Liver (tissue), 9 donors: ENCODE data around the gene PNRC1. TPM values are rescaled to one million over a fixed set of nuclear protein-coding genes. Genes with fewer than 3 reads are reported as not detected.

Experiments
- DNase-seq: peaks from one replicate; pipeline ENCODE4 v3.0.0-alpha.2; 2017; ENCODE audit warnings: low spot score
- H3K27ac ChIP-seq, 2 donors: one replicate each; pipeline ENCODE4 v1.7.0; 2013; ENCODE audit warnings: inconsistent platforms in 2 of 2, low read length in 2 of 2, control low read depth in 1 of 2, low read depth in 1 of 2, mild to moderate bottlenecking in 1 of 2
- H3K27me3 ChIP-seq, 4 donors: one replicate each; pipeline versions ENCODE4 v1.6.1 to v1.7.0; 2013; ENCODE audit warnings: low read length in 3 of 4, inconsistent platforms in 1 of 4, mild to moderate bottlenecking in 1 of 4, moderate library complexity in 1 of 4; ENCODE audit not compliant: control insufficient read depth in 4 of 4, insufficient read depth in 4 of 4
- H3K36me3 ChIP-seq, 4 donors: one replicate each; pipeline versions ENCODE4 v1.6.1 to v1.7.0; 2013; ENCODE audit warnings: low read length in 3 of 4, mild to moderate bottlenecking in 3 of 4, low read depth in 1 of 4, moderate library complexity in 1 of 4; ENCODE audit not compliant: control insufficient read depth in 4 of 4, insufficient read depth in 3 of 4
- H3K4me1 ChIP-seq, 4 donors: one replicate each; pipeline versions ENCODE4 v1.6.1 to v1.7.0; 2013; ENCODE audit warnings: low read length in 3 of 4, mild to moderate bottlenecking in 3 of 4, moderate library complexity in 1 of 4; ENCODE audit not compliant: control insufficient read depth in 4 of 4, insufficient read depth in 4 of 4
- H3K4me3 ChIP-seq, 3 donors: one replicate each; pipeline versions ENCODE4 v1.6.1 to v1.7.0; 2013; ENCODE audit warnings: low read length in 3 of 3, control low read depth in 1 of 3, low read depth in 1 of 3, mild to moderate bottlenecking in 1 of 3
- H3K9ac ChIP-seq, 2 donors: one replicate each; pipeline ENCODE4 v1.7.0; 2013; ENCODE audit warnings: low read length in 2 of 2, mild to moderate bottlenecking in 2 of 2, moderate library complexity in 2 of 2, control low read depth in 1 of 2, low read depth in 1 of 2
- H3K9me3 ChIP-seq, 4 donors: one replicate each; pipeline versions ENCODE4 v1.6.1 to v1.7.0; 2013; ENCODE audit warnings: low read length in 3 of 4; ENCODE audit not compliant: control insufficient read depth in 4 of 4
- EGR1 ChIP-seq, 2 donors: IDR thresholded peaks; 2 replicates each; pipeline ENCODE4 v1.6.1; 2016 to 2018; ENCODE audit warnings: antibody characterized with exemption in 2 of 2, low read depth in 2 of 2
- FOXA1 ChIP-seq: IDR thresholded peaks from 2 replicates; pipeline ENCODE4 v1.6.1; 2016; ENCODE audit warnings: antibody characterized with exemption
- FOXA2 ChIP-seq: IDR thresholded peaks from 2 replicates; pipeline ENCODE4 v1.6.1; 2016; ENCODE audit warnings: antibody characterized with exemption
- GABPA ChIP-seq, 2 donors: IDR thresholded peaks in 1 of 2; conservative IDR thresholded peaks in 1 of 2; 2 replicates each; pipeline ENCODE4 v1.6.1; 2016; ENCODE audit warnings: antibody characterized with exemption in 2 of 2, mild to moderate bottlenecking in 1 of 2, moderate library complexity in 1 of 2
- HNF4A ChIP-seq, 2 donors: conservative IDR thresholded peaks; 2 replicates each; pipeline ENCODE4 v1.6.1; 2016; ENCODE audit warnings: antibody characterized with exemption in 2 of 2, mild to moderate bottlenecking in 2 of 2
- HNF4G ChIP-seq: IDR thresholded peaks from 2 replicates; pipeline ENCODE4 v1.6.1; 2016; ENCODE audit warnings: antibody characterized with exemption
- JUND ChIP-seq, 2 donors: IDR thresholded peaks; 2 replicates each; pipeline ENCODE4 v1.6.1; 2016; ENCODE audit warnings: antibody characterized with exemption in 2 of 2
- NR2F2 ChIP-seq: IDR thresholded peaks from 2 replicates; pipeline ENCODE4 v1.6.1; 2016; ENCODE audit warnings: antibody characterized with exemption
- RAD21 ChIP-seq, 2 donors: IDR thresholded peaks; 2 replicates each; pipeline ENCODE4 v1.6.1; 2016; ENCODE audit warnings: antibody characterized with exemption in 2 of 2, mild to moderate bottlenecking in 2 of 2
- RXRA ChIP-seq, 2 donors: IDR thresholded peaks; 2 replicates each; pipeline ENCODE4 v1.6.1; 2017 to 2018; ENCODE audit warnings: antibody characterized with exemption in 2 of 2, mild to moderate bottlenecking in 1 of 2
- SP1 ChIP-seq: IDR thresholded peaks from 2 replicates; pipeline ENCODE4 v1.6.1; 2018; ENCODE audit warnings: antibody characterized with exemption, mild to moderate bottlenecking
- TAF1 ChIP-seq: conservative IDR thresholded peaks from 2 replicates; pipeline ENCODE4 v1.6.1; 2016; ENCODE audit warnings: antibody characterized with exemption, mild to moderate bottlenecking
- YY1 ChIP-seq: IDR thresholded peaks from 2 replicates; pipeline ENCODE4 v1.6.1; 2016; ENCODE audit warnings: antibody characterized with exemption, mild to moderate bottlenecking
- WGBS: extraction: QIAGEN DNeasy Blood & Tissue Kit; methylation state at CpG from one replicate; pipeline ENCODE4 v1.1.7; 2013; 5-methylcytosine and 5-hydroxymethylcytosine counted together
- polyA plus RNA-seq, 2 donors: library from polyadenylated mRNA; stranded (reverse) in 1 of 2; unstranded in 1 of 2; fragments of 200-250 nt in 1 of 2; fragments of >200 nt in 1 of 2; fragmentation: Nextera tagmentation in 1 of 2; extraction: Ambion mirVana in 1 of 2; gene quantifications; one replicate each; pipeline versions ENCODE4 v1.2.1 to v1.2.3, GENCODE V29; 2013 to 2015
- total RNA-seq, 2 donors: library from RNA; depleted of rRNA; stranded (reverse); fragments of >200 nt; gene quantifications; one replicate each; pipeline ENCODE4 v1.2.3, GENCODE V29; 2014
- TF ChIP-seq, protein P1 (sequence below): IDR thresholded peaks from 2 replicates; pipeline ENCODE4 v1.6.1; 2016; ENCODE audit warnings: antibody characterized with exemption
- TF ChIP-seq, protein P2 (sequence below): fragments of 150-350 bp; IDR thresholded peaks from 2 replicates; pipeline ENCODE4 v1.5.1; 2017; ENCODE audit warnings: improper control_type of control experiment, low read depth, low read length; ENCODE audit not compliant: missing input control
- TF ChIP-seq, protein P3 (sequence below): IDR thresholded peaks from 2 replicates; pipeline ENCODE4 v1.6.1; 2016; ENCODE audit warnings: antibody characterized with exemption, mild to moderate bottlenecking
- TF ChIP-seq, protein P4 (sequence below): IDR thresholded peaks from 2 replicates; pipeline ENCODE4 v1.6.1; 2016; ENCODE audit warnings: antibody characterized with exemption
- donor health status: healthy.
- donor health status: healthy.
- donor health status: healthy.
- donor health status: healthy.
- donor health status: healthy.

The PNRC1 gene
- total and polyA plus RNA-seq, 4 donors, result 27.4 to 71.4 (median 53.6) TPM

DNA sequence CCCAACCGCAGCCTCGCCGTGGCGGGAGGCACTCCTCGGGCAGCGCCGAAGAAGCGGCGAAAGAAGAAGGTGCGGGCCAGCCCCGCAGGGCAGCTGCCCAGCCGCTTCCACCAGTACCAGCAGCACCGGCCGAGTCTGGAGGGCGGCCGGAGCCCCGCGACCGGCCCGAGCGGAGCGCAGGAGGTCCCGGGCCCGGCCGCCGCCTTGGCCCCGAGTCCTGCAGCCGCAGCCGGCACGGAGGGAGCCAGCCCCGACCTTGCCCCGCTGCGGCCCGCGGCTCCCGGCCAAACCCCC, 525 bp downstream of the PNRC1 start:
- H3K4me1 ChIP-seq, result peaks cover 0 to 17% (median 2%) of the 10 kb centered on the region in 4 donors
- DNase-seq, result no peak
- H3K9ac ChIP-seq, result peak overlapping the region; percentile 94 to 98
- H3K27me3 ChIP-seq, result no peaks in the 10 kb centered on the region
- H3K36me3 ChIP-seq, result peaks cover 0 to 23% (median 15%) of the 10 kb centered on the region in 4 donors
- WGBS, result under 1% methylated on average over 36 of the region's 36 CpGs
- H3K27ac ChIP-seq, result peak overlapping the region; percentile 99 to 100
- peak overlapping the region; percentile 71 to 96 (median 73) for H3K4me3 ChIP-seq
- TF ChIP-seq, protein P1, sequence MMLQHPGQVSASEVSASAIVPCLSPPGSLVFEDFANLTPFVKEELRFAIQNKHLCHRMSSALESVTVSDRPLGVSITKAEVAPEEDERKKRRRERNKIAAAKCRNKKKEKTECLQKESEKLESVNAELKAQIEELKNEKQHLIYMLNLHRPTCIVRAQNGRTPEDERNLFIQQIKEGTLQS, result no peak
- TF ChIP-seq SP1 (no peak), EGR1 (IDR thresholded peaks at IDR 0.05; ENCODE audit: low read depth in 2 of 2) (no peak)
- TF ChIP-seq, protein P2, sequence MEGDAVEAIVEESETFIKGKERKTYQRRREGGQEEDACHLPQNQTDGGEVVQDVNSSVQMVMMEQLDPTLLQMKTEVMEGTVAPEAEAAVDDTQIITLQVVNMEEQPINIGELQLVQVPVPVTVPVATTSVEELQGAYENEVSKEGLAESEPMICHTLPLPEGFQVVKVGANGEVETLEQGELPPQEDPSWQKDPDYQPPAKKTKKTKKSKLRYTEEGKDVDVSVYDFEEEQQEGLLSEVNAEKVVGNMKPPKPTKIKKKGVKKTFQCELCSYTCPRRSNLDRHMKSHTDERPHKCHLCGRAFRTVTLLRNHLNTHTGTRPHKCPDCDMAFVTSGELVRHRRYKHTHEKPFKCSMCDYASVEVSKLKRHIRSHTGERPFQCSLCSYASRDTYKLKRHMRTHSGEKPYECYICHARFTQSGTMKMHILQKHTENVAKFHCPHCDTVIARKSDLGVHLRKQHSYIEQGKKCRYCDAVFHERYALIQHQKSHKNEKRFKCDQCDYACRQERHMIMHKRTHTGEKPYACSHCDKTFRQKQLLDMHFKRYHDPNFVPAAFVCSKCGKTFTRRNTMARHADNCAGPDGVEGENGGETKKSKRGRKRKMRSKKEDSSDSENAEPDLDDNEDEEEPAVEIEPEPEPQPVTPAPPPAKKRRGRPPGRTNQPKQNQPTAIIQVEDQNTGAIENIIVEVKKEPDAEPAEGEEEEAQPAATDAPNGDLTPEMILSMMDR, result no peak
- TF ChIP-seq, protein P3, sequence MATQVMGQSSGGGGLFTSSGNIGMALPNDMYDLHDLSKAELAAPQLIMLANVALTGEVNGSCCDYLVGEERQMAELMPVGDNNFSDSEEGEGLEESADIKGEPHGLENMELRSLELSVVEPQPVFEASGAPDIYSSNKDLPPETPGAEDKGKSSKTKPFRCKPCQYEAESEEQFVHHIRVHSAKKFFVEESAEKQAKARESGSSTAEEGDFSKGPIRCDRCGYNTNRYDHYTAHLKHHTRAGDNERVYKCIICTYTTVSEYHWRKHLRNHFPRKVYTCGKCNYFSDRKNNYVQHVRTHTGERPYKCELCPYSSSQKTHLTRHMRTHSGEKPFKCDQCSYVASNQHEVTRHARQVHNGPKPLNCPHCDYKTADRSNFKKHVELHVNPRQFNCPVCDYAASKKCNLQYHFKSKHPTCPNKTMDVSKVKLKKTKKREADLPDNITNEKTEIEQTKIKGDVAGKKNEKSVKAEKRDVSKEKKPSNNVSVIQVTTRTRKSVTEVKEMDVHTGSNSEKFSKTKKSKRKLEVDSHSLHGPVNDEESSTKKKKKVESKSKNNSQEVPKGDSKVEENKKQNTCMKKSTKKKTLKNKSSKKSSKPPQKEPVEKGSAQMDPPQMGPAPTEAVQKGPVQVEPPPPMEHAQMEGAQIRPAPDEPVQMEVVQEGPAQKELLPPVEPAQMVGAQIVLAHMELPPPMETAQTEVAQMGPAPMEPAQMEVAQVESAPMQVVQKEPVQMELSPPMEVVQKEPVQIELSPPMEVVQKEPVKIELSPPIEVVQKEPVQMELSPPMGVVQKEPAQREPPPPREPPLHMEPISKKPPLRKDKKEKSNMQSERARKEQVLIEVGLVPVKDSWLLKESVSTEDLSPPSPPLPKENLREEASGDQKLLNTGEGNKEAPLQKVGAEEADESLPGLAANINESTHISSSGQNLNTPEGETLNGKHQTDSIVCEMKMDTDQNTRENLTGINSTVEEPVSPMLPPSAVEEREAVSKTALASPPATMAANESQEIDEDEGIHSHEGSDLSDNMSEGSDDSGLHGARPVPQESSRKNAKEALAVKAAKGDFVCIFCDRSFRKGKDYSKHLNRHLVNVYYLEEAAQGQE, result no peak
- no peaks in the 10 kb centered on the region for H3K9me3 ChIP-seq

DNA sequence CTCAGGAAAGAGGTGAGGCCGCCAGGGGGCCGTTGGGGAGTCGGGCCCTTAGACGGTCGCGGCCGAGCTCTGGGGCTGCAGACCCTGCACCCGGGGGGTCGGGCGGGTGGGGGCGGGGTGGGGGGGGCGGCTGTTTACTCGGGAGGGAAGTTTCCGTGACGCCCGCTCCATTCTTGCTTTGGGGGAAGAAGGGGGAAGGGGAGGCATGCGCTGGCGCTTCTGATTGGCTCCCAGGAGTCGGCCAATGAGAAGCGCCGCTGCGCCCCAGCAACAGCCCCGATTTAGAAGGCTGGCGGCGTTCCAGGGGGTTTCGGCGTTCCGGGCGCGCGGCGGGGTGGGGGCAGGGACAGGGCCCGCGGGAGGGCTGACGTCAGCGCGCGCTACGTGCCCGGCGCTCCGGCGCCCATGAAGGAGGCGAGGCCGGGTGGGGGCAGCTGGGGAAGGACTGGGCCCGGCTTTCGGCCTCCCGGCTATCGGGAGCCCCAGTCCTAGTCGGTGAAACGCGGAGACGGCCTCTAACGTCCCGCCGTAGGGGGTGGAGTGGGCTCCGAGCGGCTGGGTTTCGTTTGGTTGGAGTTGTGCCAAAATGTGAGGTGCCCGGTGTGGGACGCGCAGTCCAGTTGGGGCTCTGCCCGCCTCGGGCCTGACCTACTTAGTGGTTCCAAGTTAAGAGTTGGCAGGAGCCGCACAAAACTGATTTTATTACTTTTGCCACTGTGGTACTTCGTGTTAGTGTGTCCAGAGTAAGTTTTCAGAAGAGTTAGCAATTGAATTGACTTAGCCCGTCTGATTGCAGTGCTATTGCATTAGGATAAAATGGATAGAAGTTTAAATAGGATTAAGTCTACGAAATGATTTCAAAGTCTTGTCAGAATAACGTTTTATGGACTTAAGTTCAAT, 1.1 kb downstream of the PNRC1 start:
- Histone ChIP-seq H3K9ac (peak overlapping the region; percentile 98 to 99), H3K27ac (peak overlapping the region; percentile 99 to 100), H3K36me3 (peaks cover 0 to 23% (median 15%) of the 10 kb centered on the region in 4 donors), H3K27me3 (no peaks in the 10 kb centered on the region), H3K9me3 (no peaks in the 10 kb centered on the region), H3K4me3 (peak overlapping the region; percentile 71 to 96 (median 73)), H3K4me1 (peaks cover 0 to 17% (median 2%) of the 10 kb centered on the region in 4 donors)
- DNase-seq, result peak; percentile 97
- under 1% methylated on average over 69 of the region's 69 CpGs for WGBS
- TF ChIP-seq RAD21 (IDR thresholded peaks at IDR 0.05) (peak; percentile 21 to 52), NR2F2 (no peak), FOXA2 (no peak), HNF4G (no peak), RXRA (IDR thresholded peaks at IDR 0.05) (peak; percentile 29 to 31), HNF4A (conservative IDR thresholded peaks at IDR 0.05) (no peak), SP1 (peak; percentile 76), GABPA (IDR thresholded peaks at IDR 0.05 in 1 of 2, conservative IDR thresholded peaks at IDR 0.05 in 1 of 2) (no peak), TAF1 (peak; percentile 49), JUND (IDR thresholded peaks at IDR 0.05) (peak in 1 of 2 donors; percentile 13), FOXA1 (no peak), YY1 (peak; percentile 96), EGR1 (IDR thresholded peaks at IDR 0.05; ENCODE audit: low read depth in 2 of 2) (peak; percentile 34 to 47)
- TF ChIP-seq, protein P2, result no peak
- TF ChIP-seq, protein P3, result peak; percentile 80
- TF ChIP-seq, protein P4, sequence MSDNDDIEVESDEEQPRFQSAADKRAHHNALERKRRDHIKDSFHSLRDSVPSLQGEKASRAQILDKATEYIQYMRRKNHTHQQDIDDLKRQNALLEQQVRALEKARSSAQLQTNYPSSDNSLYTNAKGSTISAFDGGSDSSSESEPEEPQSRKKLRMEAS, result no peak
- TF ChIP-seq, protein P1, result no peak
